C4-2B (cell line): ENCODE data around the gene DNM3.

ENCODE experiments used
- CTCF ChIP-seq: fragments of 450-650 bp; conservative IDR thresholded peaks from 2 replicates; pipeline ENCODE4 v1.5.1; 2017; ENCODE audit warnings: mild to moderate bottlenecking
- ZFX ChIP-seq: fragments of 450-650 bp; IDR thresholded peaks from 2 replicates; pipeline ENCODE4 v1.6.1; 2017

GRCh38 chr1:171910786-171911185, 69.5 kb downstream of the DNM3 start:
- TF ChIP-seq CTCF = no peak
- no peak for TF ChIP-seq ZFX
